HCT116 (cell line): ENCODE results near the gene SUPT3H.

Experiments
- ATF3 ChIP-seq: IDR thresholded peaks from 2 replicates; pipeline ENCODE4 v1.6.1; 2012
- CTCF ChIP-seq, 3 experiments: fragments of 200-600 bp in 1 of 3; sonication (generic) in 1 of 3; IDR thresholded peaks in 2 of 3; conservative IDR thresholded peaks in 1 of 3; 2 replicates each; pipeline ENCODE4 v1.5.1; 2012 to 2017; ENCODE audit warnings: low read depth in 2 of 3, low read length in 2 of 3, antibody characterized with exemption in 1 of 3, borderline replicate concordance in 1 of 3, control low read depth in 1 of 3, mild to moderate bottlenecking in 1 of 3, mixed read lengths in 1 of 3, mixed run types in 1 of 3, moderate library complexity in 1 of 3; ENCODE audit not compliant: insufficient read depth in 1 of 3
- EGR1 ChIP-seq: IDR thresholded peaks from 2 replicates; pipeline ENCODE4 v1.6.1; 2012; ENCODE audit warnings: low read depth
- EZH2 ChIP-seq: fragments of 200-600 bp; sonication (generic); IDR thresholded peaks from 2 replicates; pipeline ENCODE4 v1.6.1; 2017; ENCODE audit warnings: antibody characterized with exemption, mixed run types
- EZH2phosphoT487 ChIP-seq: fragments of 200-600 bp; IDR thresholded peaks from 2 replicates; pipeline ENCODE4 v1.6.1; 2018; ENCODE audit warnings: antibody characterized with exemption, borderline replicate concordance
- FOSL1 ChIP-seq: IDR thresholded peaks from 2 replicates; pipeline ENCODE4 v1.6.1; 2012; ENCODE audit warnings: low read depth
- POLR2A ChIP-seq: IDR thresholded peaks from 2 replicates; pipeline ENCODE4 v1.7.0; 2011; ENCODE audit warnings: borderline replicate concordance; ENCODE audit not compliant: insufficient read depth, insufficient read length; ENCODE audit errors: extremely low read depth
- POLR2AphosphoS5 ChIP-seq: IDR thresholded peaks from 2 replicates; pipeline ENCODE4 v1.6.1; 2011; ENCODE audit warnings: mild to moderate bottlenecking, low read depth, low read length, moderate library complexity
- SRF ChIP-seq: IDR thresholded peaks from 2 replicates; pipeline ENCODE4 v1.6.1; 2012; ENCODE audit warnings: low read depth
- ZNF274 ChIP-seq: fragments of 200-500 bp; sonication (Bioruptor generic); IDR thresholded peaks from 2 replicates; pipeline ENCODE4 v1.6.1; 2014; ENCODE audit warnings: mild to moderate bottlenecking, low read depth, low read length, inconsistent platforms
- TF ChIP-seq, protein P1 (sequence below): IDR thresholded peaks from 2 replicates; pipeline ENCODE4 v1.6.1; 2012; ENCODE audit warnings: low read depth

DNA sequence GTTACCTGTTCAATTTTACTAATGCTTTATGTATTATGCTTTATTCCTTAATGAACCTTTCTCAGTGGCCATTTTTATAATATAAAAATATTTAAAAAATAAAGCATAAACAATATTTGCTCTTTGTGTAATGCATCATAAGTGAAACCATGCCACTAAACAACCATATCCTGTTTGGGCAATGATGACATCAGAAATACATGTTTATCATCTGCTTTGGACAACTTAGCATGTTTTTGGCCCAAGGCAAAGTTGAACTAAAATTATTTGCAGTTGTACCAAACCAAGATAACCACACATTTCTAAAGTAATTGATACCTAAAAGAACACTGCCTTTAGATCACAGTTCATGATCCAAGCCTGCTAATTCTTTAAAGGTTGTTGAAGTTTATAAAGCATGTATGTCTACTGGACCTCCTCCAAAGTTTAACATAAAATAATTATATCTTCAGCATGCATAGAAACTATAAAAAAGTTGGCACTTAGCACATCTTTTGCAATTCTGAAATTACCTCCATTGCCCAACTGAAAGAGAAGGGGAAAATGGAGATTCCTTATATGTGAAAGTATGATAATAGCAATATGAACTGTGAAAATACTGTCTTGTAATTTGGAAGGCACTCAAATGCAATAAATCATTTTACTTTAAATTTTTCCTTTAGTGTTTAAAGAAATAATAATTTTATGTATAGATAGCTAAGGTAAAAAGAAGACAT is 375.2 kb downstream of the SUPT3H start:
- TF ChIP-seq EZH2 (no peak), POLR2AphosphoS5 (no peak), ATF3 (no peak), SRF (no peak), ZNF274 (no peak), POLR2A (no peak), EGR1 (no peak), FOSL1 (no peak), CTCF (IDR thresholded peaks at IDR 0.05 in 2 of 3, conservative IDR thresholded peaks at IDR 0.05 in 1 of 3; ENCODE audit: borderline replicate concordance in 1 of 3, insufficient read depth in 1 of 3, low read depth in 2 of 3, low read length in 2 of 3) (no peak), EZH2phosphoT487 (no peak)
- TF ChIP-seq, protein P1, sequence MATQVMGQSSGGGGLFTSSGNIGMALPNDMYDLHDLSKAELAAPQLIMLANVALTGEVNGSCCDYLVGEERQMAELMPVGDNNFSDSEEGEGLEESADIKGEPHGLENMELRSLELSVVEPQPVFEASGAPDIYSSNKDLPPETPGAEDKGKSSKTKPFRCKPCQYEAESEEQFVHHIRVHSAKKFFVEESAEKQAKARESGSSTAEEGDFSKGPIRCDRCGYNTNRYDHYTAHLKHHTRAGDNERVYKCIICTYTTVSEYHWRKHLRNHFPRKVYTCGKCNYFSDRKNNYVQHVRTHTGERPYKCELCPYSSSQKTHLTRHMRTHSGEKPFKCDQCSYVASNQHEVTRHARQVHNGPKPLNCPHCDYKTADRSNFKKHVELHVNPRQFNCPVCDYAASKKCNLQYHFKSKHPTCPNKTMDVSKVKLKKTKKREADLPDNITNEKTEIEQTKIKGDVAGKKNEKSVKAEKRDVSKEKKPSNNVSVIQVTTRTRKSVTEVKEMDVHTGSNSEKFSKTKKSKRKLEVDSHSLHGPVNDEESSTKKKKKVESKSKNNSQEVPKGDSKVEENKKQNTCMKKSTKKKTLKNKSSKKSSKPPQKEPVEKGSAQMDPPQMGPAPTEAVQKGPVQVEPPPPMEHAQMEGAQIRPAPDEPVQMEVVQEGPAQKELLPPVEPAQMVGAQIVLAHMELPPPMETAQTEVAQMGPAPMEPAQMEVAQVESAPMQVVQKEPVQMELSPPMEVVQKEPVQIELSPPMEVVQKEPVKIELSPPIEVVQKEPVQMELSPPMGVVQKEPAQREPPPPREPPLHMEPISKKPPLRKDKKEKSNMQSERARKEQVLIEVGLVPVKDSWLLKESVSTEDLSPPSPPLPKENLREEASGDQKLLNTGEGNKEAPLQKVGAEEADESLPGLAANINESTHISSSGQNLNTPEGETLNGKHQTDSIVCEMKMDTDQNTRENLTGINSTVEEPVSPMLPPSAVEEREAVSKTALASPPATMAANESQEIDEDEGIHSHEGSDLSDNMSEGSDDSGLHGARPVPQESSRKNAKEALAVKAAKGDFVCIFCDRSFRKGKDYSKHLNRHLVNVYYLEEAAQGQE: no peak
